ENCODE results near the gene LACTB.

- TF ChIP-seq CTCF (IDR thresholded peaks at IDR 0.05) (no peak), POLR2A (IDR thresholded peaks at IDR 0.05) (no peak), EP300 (IDR thresholded peaks at IDR 0.05) (no peak)
These were observed 36.4 kb upstream of the LACTB start for GRCh38 chr15:63085289-63085688.

All from tibial nerve (tissue), 4 donors.